Fibroblast of villous mesenchyme (primary cell): Measurements from ENCODE around the gene GPR132. TPM values are rescaled to one million over a fixed set of nuclear protein-coding genes. Genes with fewer than 3 reads are reported as not detected.
"Not testable (repeated sequence)": the region's sequence is repeated elsewhere in the genome, so short reads cannot be mapped to it uniquely, and the experiment has no call there.

ENCODE experiments used
- DNase-seq: peaks from one replicate; pipeline ENCODE4 v3.0.0-alpha.2; 2010; ENCODE audit warnings: low read depth
- H3K4me3 ChIP-seq: 2 replicates; pipeline ENCODE4 v1.5.1; 2011; ENCODE audit warnings: low read depth, mild to moderate bottlenecking, low read length
- total RNA-seq: library from RNA; depleted of rRNA; stranded (reverse); fragments of >200 nt; gene quantifications from 2 replicates; pipeline ENCODE4 v1.2.3, GENCODE V29; 2012
- TF ChIP-seq, protein P1 (sequence below): IDR thresholded peaks from 2 replicates; pipeline ENCODE4 v1.5.1; 2012; ENCODE audit warnings: low read depth, mild to moderate bottlenecking, low read length; ENCODE audit not compliant: insufficient read depth

Gene GPR132
- total RNA-seq, 1 donor, result not detected

DNA sequence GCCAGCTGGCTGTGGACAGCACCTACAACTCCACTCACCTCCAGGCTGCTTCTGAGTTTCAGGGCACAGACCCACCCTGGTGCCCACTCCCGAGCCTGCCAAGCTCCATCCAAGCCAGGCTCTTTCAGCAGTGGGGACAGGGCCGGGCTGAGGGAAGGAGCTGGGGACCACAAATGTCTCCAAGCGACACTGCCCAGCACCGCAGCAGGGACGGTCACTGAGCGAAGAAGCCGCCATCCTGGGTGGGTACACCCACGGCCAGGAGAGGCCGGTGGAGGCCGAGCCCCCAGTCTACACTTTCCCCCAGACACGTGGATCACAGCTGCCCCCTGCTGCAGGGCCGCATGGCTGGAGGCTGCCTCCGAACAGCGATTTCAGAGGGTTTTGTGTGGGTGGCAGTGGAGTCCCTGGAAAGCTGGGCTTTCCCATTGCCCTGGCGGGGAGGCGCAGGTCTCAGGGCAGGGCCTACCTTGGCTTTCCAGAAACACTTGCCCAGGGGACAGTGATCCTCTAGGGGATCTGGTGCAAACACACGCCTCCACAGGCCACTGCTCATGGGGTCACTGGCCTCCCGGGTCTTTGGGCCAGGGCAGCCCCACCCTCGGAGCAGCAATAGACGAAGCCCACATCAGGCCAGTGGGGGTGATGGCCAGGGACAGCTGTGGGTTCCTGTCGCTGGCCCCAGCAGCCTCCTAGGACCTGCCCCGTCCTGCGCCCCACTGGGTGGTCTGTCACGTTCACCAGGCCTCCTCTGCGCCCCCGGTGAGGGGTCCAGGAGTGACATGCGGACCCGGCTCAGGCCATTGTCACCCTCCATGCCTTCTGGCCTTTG is 1.2 kb upstream of the GPR132 start:
- no peak overlapping the region for H3K4me3 ChIP-seq
- no peak for DNase-seq
- TF ChIP-seq, protein P1, sequence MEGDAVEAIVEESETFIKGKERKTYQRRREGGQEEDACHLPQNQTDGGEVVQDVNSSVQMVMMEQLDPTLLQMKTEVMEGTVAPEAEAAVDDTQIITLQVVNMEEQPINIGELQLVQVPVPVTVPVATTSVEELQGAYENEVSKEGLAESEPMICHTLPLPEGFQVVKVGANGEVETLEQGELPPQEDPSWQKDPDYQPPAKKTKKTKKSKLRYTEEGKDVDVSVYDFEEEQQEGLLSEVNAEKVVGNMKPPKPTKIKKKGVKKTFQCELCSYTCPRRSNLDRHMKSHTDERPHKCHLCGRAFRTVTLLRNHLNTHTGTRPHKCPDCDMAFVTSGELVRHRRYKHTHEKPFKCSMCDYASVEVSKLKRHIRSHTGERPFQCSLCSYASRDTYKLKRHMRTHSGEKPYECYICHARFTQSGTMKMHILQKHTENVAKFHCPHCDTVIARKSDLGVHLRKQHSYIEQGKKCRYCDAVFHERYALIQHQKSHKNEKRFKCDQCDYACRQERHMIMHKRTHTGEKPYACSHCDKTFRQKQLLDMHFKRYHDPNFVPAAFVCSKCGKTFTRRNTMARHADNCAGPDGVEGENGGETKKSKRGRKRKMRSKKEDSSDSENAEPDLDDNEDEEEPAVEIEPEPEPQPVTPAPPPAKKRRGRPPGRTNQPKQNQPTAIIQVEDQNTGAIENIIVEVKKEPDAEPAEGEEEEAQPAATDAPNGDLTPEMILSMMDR, result no peak

- no peak for DNase-seq
- no peak overlapping the region for H3K4me3 ChIP-seq
- TF ChIP-seq, protein P1, result no peak
These were observed 498 bp downstream of the GPR132 start for GRCh38 chr14:105064721-105065143.

GRCh38 chr14:105064001-105064400 is 1.2 kb downstream of the GPR132 start:
- TF ChIP-seq, protein P1, result no peak
- no peak for DNase-seq
- no peak overlapping the region for H3K4me3 ChIP-seq

DNA sequence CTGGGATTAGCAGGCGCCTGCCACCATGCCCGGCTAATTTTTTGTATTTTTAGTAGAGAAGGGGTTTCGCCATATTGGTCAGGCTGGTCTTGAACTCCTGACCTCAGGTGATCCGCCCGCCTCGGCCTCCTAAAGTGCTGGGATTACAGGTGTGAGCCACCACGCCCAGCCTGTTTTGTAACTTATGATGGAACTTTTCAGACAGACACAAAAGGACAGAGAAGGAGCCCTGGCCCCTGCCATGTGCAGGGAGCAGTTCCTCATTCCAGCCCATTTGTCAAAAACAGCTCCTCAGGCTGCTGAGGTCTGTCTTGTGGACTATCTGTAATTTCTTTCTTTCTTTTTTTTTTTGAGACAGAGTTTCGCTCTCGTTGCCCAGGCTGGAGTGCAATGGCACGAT is 1.7 kb downstream of the GPR132 start:
- H3K4me3 ChIP-seq, DNase-seq: not testable (repeated sequence)

DNA sequence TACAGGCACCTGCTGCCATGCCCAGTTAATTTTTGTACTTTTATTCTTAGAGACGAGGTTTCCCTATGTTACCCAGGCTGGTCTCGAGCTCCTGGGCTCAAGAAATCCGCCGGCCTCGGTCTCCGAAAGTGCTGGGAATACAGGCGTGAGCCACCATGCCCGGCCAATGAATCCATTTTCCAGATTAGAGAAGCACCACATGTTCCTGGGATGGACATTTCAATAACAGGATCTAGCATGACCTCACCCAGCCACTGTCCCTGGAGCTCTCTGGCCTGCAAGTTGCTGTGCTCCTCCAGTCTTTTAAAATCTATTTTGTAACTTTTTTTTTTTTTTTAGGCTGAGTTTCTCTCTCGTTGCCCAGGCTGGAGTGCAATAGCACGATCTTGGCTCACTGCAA is 2.2 kb downstream of the GPR132 start:
- DNase-seq, result no peak

GRCh38 chr14:105062048-105062433 is 3.2 kb downstream of the GPR132 start:
- DNase-seq, result no peak
- H3K4me3 ChIP-seq, result no peak overlapping the region
- TF ChIP-seq, protein P1, result no peak

More for the DNA sequence above, 2.2 kb downstream of the GPR132 start:
- TF ChIP-seq, protein P1, result no peak
- no peak overlapping the region for H3K4me3 ChIP-seq

DNA sequence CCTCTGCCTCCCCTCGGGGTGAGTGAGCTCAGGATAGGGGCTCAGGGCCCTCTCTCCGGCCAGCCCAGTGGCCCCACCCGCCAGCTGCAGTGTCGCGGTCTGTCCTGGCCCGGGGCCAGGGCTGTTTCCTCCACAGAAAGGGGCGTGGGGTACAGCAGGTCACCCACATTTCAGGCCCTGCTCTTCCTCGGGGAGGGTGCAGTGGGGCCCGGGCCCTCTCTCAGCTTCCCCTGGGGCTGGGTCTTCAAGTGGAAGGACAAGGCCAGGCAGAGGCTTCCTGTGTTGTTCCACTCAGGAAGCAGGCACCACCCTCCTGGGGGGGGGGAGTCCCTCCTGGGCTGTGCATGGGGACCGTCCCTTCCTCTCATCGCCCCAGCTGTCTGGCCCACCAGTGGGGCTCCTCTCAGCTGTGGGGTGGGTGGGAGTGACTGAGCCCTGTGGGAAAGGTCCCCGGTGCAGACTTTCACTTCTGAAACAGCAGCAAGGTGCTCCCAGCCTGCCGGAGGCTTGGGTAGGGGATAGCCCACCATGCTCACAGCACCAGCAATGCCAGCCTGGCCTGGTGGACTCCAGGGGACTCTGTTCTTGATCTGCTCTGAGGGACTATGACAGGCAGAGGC is 3.7 kb downstream of the GPR132 start:
- TF ChIP-seq, protein P1, result no peak
- no peak for DNase-seq
- H3K4me3 ChIP-seq, result no peak overlapping the region
